ENCODE measurements around the gene IRF4.

The IRF4 gene

GRCh38 chr6:398065-398464 is 6.5 kb downstream of the IRF4 start:
- no peak for DNase-seq (ENCODE audit: low read depth in 1 of 2, low spot score in 1 of 2)

- no peak for DNase-seq (ENCODE audit: low read depth in 1 of 2, low spot score in 1 of 2)
Measured at GRCh38 chr6:398558-399078, 7.1 kb downstream of the IRF4 start.

- no peak for DNase-seq (ENCODE audit: low read depth in 1 of 2, low spot score in 1 of 2)
Measured at GRCh38 chr6:399785-400534, 8.4 kb downstream of the IRF4 start.

- DNase-seq (ENCODE audit: low read depth in 1 of 2, low spot score in 1 of 2): no peak
Measured at GRCh38 chr6:400815-401214, 9.3 kb downstream of the IRF4 start.

GRCh38 chr6:401239-401993 is 9.9 kb downstream of the IRF4 start:
- DNase-seq (ENCODE audit: low read depth in 1 of 2, low spot score in 1 of 2): no peak

- DNase-seq (ENCODE audit: low read depth in 1 of 2, low spot score in 1 of 2): no peak
Measured at GRCh38 chr6:401994-402640, 10.6 kb downstream of the IRF4 start.

- DNase-seq (ENCODE audit: low read depth in 1 of 2, low spot score in 1 of 2): peak in 1 of 2 donors; percentile 59
Measured at GRCh38 chr6:402901-403658, 11.5 kb downstream of the IRF4 start.

- no peak for DNase-seq (ENCODE audit: low read depth in 1 of 2, low spot score in 1 of 2)
Measured at GRCh38 chr6:403659-404655, 12.4 kb downstream of the IRF4 start.

- no peak for DNase-seq (ENCODE audit: low read depth in 1 of 2, low spot score in 1 of 2)
Measured at GRCh38 chr6:404685-405423, 13.3 kb downstream of the IRF4 start.

GRCh38 chr6:408148-408547 is 16.6 kb downstream of the IRF4 start:
- DNase-seq (ENCODE audit: low read depth in 1 of 2, low spot score in 1 of 2): no peak

- no peak for DNase-seq (ENCODE audit: low read depth in 1 of 2, low spot score in 1 of 2)
Measured at GRCh38 chr6:408599-409102, 17.1 kb downstream of the IRF4 start.

- no peak for DNase-seq (ENCODE audit: low read depth in 1 of 2, low spot score in 1 of 2)
Measured at GRCh38 chr6:409370-409972, 17.9 kb downstream of the IRF4 start.

GRCh38 chr6:410555-411395 is 19.2 kb downstream of the IRF4 start:
- DNase-seq (ENCODE audit: low read depth in 1 of 2, low spot score in 1 of 2): no peak

- DNase-seq (ENCODE audit: low read depth in 1 of 2, low spot score in 1 of 2): no peak
Measured at GRCh38 chr6:411402-412145, 20.0 kb downstream of the IRF4 start.

GRCh38 chr6:412146-412886 is 20.8 kb downstream of the IRF4 start:
- DNase-seq (ENCODE audit: low read depth in 1 of 2, low spot score in 1 of 2): no peak

- DNase-seq (ENCODE audit: low read depth in 1 of 2, low spot score in 1 of 2): no peak
Measured at GRCh38 chr6:414447-414846, 22.9 kb downstream of the IRF4 start.
